HG03159 (cell line): ENCODE results near the gene FAM184B.
"Not testable (repeated sequence)": the region's sequence is repeated elsewhere in the genome, so short reads cannot be mapped to it uniquely, and the experiment has no call there.

Experiments used
- ATAC-seq: cut with Tn5 transposase; IDR thresholded peaks from one replicate; pipeline ENCODE4 v1.9.1; 2021; ENCODE audit warnings: mild to moderate bottlenecking, moderate library complexity; ENCODE audit not compliant: unreplicated experiment

Gene FAM184B

DNA sequence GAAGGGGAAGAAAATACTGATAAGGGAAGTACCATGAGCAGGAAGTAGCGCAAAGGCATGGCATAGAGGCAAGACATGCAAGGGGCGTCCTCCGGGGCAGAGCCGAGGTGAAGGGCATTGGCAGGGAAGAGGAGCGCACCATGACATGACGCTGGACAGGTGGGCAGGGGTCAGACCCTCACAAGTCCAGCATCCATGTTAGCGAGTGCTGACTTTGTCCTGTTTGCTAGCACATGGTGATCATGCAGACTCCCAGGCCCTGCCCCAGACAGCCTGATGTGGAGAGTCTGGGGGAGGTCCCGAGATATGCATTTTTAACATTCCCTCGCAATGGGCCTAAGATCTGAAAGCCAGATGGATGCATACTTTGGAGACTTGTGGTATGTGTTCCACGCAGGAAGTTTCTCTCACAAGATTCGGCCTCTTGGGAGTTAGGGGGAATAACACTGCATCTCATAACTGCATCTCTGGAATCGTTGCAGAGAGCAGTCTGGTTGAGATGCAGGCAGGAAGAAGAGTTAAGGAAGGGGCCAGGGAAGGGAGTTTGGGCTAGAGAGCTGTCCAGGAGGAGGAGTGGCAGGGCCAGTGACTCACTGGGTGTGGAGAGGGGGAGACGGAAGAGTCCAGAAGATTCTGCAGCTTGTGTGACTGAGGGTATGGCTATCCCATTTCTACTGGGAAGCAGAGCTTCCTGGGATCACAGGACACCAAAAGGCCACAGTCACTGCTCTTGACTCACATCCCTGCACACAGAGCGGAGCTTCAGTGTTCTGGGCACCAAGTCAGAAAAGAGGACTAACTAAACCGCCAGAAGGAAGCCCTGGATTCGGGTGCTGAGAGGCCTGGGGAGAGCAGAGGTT, 59.7 kb downstream of the FAM184B start:
- no peak for ATAC-seq

- ATAC-seq: no peak
These were observed 62.3 kb downstream of the FAM184B start for GRCh38 chr4:17719106-17719505.

DNA sequence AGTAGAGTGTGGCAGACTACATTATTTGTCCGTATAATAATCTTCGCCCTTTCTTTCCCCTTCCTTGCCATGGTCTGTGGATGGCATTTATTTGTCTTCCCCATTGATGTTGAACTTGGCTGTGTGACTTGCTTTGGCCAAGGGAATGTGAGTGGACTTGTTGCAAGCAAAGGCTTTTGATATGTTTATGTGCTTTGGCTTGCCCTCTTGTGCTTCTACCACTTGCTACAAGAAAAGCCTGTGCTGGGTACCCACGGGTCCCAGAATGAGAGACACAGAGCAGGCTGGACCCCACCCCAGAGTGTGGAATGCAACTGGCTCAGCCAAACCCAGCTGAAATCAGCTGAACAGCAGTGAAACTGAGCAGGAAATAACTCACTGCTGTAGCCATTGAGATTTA, 63.0 kb downstream of the FAM184B start:
- ATAC-seq: no peak

DNA sequence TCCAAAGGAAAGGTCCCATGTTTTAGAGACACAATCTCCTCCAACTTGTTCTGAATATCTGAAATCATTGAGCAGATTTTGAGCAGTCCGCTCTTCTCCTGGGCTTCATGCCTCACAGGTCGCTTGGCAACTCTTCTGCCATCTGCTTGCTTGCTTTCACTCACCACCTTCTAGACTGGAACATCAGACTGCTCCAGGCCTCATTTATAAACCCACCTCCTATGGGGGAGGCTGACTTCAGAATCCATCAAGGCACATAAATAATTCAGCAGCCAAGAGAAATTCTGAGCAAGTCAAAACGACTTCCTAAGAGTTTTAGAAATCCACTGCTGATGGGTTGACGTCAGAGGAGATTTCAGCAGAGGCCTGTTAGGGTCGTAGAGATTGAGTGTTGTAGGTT, 64.1 kb downstream of the FAM184B start:
- no peak for ATAC-seq

DNA sequence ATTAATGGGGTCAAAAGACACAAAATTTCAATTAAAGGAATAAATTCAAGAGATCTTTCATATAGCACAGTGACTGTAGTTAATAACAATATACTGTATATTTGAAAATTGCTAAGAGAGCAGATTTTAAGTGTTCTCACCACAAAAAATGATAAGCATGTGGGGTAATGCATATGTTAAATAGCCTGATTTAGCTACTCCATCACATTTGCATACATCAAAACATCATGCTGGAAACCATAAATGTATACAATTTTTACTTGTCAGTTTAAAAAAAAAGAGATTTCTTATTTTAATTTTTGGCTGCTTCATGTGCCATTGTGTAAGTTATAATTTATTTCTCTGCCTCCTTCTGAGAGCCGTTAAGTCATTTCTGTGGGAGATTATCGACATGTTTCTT, 65.9 kb downstream of the FAM184B start:
- ATAC-seq: no peak

GRCh38 chr4:17713779-17714178, 67.6 kb downstream of the FAM184B start:
- no peak for ATAC-seq

DNA sequence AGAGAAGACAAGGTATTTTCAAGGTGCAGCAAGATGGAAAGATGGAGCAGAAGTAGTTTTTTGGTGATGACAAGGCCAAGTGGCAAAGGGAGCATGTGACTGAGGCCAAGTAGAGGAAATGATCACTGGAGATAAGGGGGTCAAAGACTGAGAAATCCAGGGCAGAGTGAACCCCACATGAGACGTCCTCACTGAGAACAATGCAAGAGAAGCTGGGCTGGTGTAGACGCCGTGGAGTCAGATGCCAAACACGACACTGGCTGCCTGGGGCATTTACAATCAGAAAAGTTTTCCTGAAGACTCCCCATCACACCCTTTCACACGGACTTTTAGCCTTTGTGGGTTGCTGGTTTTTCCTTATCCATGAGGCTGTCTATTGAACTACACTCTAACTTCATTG, 69.3 kb downstream of the FAM184B start:
- ATAC-seq: no peak

DNA sequence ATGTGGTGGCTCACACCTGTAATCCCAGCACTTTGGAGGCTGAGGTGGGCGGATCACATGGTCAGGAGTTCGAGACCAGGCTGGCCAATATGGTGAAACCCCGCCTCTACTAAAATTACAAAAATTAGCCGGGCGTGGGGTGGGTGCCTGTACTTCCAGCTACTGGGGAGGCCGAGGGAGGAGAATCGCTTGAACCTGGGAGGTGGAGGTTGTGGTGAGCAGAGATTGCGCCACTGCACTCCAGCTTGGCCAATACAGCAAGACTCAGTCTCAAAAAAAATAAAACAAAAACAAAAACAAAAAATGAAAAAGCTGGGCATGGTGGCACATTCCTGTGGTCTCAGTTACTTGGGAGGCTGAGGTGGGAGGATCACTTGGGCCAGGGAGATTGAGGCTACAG, 70.2 kb downstream of the FAM184B start:
- not testable (repeated sequence) for ATAC-seq

GRCh38 chr4:17709763-17710068, 71.7 kb downstream of the FAM184B start:
- ATAC-seq: no peak

DNA sequence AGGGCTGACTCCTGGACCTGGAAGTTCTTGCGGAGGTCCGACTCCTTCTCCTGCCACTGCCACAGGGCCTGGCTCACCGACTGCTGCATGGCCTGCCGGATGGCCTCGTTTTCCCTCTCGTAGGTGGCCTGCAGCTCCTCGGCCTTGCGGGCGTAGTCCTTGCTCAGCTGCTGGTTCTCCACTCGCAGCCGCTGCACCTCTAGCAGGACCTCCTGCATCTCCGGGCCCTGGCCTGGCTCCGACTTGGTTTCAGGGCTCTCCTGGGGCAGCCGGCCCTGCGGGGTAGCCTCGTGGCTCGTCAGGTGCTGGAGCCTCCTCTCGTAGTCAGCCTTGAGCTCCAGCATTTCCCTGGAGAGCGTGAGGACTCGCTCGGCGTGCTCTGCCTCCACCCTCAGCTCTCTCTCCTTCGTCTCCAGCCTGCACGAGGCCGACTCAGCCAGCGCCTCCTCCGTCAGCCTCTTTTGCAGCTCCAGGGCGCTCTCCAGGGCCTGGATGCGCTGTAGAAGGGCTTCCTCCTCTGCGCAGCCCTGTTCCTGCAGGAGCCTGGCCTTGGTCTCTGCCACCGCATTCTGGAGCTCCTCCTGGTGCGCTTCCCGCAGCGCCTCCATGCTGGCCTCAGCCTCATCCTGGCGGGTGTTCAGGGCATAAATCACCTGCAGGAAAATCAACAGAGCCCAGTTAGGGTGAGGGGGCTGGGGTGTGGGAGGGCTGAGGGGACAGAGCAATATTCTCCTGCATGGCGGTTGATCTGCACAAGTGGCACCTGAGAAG, 72.2 kb downstream of the FAM184B start:
- ATAC-seq: no peak

DNA sequence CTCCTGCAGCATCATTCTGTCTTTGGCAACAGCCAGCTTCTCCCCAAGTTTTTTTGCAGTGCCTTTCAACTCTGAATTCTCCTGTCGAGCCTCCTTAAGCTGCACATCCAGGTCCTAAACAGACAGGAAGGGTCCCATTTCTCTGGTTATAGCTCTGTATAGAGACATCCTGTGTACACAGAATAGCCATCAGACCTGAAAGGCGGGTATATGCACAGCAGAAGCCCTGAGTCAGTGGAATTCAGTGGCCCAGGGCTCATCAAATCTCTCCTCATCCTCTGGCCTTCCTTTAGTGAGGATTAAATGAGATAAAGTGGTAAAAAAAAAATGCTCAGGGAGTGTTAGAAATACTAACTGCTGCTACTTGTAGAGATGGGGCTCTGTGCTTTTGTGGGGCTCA, 73.8 kb downstream of the FAM184B start:
- no peak for ATAC-seq

DNA sequence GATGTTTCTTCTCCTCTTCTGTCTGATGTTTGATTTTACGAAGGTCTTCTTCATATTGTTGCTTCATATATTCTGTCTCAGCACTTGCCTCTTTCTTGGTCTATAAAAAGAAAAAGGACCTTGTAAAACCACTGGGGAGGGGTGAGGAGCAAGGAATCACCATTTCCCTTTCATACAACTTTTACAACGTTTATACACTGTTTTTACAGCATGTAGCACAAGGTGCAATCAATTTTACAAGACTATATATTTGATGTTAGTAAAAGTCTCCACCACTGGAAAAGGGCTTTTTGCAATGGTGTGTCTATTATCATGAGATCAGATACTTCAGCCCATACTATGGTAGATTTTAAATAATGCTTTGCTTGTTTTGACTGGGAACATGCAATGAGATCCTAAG, 76.3 kb downstream of the FAM184B start:
- no peak for ATAC-seq

DNA sequence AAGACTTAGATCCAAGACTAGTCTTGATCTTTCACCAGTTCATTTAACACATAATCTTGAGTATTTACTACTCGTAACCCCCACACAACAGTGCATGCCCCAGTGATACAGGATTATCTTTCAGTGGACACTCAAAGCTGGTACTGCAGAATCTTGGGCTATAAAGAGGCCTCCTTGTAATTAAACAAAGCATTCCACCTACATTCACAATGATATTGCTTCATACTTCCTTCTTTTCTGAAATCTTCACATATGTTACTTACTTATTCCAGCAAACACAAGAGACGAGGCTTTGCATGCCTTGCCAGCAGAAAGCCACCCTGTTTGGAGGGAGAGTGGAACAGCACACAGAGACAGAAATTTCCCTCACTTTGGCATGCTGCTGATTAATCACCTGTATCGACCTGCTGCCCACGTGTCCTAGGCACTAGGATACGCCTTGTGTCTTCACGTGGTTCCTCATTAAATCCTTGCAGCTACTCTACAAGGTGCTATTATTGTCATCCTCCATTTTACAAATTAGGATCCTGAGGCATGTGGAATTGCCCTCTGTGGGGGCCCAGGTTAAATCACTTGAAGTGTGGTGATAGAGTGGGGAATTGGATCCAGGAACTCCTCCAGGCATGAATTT, 77.3 kb downstream of the FAM184B start:
- ATAC-seq: no peak

- ATAC-seq: no peak
These were observed 78.8 kb downstream of the FAM184B start for GRCh38 chr4:17702641-17703040.

DNA sequence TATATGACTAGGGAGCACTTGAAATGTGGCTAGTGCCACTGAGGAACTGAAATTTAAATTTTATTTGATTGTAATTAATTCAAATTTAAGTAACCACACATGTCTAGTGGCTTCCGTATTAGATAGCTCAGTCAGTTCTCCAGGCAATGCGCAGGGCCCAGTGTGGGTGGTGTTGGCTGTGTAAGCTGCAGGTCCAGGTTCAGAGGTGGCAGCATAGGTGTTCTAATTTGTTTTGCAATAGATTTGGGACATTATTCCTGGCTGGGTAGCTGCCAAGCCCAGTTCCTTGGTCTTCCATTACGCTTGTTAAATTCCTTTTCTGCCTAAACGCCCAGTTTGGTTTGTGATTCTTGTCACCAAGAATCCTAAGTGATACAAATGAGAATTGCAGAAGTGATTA, 79.5 kb downstream of the FAM184B start:
- no peak for ATAC-seq

DNA sequence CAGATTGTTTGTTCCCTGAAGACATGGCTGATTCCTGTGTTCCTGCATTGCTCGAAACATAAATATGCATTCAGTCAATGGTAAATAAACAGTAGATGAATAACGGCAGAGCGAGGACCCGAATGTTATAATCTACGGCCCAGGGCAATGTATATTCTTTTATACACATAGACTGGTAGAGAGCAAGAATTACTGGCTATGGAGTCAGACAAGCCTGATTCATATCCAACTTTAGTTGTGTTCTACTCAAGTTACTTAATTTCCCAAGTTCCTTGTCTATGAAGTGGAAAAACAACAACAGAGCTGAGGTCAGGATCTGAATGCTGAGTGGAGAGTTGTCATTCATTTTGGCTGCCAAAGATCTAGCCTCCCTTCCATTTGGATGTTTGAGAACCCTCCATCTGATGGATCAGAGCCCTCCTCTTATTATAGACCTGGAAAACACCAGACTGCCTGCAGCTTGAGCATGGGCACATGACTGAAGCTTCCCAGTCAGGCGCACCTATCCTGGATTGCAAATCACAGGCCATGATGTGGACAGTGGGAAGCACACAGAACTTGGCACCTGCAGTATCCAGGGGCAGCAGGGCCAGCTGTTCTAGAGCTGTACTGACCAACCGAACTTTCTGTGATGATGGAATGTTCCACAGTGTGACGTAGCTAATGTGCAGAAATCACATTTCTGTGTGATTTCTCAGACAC, 80.1 kb downstream of the FAM184B start:
- no peak for ATAC-seq

DNA sequence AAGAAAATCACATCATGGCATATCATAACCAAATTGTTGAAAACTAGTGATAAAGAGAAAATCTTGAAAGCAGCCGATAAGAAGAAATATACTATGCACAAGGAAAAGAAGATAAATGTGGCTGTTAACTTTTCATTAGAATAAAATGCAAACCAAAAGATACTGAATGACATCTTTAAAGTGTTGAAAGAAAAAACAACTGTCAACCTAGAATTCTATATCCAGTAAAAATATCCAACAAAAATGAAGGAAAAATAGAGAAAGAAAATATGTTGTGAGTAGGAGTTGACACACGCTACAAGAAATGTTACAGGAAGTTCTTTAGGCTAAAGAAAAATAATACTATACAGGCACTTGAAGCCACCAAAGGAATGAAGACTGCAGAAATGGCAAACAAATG, 82.0 kb downstream of the FAM184B start:
- no peak for ATAC-seq

DNA sequence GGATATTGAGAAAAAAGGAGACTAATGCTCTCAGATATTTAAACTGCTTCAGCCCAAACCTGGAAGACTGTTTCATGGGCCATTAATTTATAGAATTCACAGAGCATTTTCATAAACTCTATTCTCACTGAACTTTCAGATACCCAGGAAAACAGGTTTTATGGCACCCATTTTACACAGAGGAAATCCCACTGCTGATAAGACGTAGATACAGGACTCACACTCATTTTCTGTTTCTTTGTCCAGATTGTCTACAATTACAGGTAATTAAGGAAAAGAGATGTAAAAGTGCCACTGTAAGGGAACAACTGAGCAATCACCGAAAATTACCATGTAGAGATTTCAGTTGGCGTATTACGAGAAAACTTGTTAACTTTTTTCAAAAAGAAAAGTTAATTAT, 83.3 kb downstream of the FAM184B start:
- ATAC-seq: no peak

DNA sequence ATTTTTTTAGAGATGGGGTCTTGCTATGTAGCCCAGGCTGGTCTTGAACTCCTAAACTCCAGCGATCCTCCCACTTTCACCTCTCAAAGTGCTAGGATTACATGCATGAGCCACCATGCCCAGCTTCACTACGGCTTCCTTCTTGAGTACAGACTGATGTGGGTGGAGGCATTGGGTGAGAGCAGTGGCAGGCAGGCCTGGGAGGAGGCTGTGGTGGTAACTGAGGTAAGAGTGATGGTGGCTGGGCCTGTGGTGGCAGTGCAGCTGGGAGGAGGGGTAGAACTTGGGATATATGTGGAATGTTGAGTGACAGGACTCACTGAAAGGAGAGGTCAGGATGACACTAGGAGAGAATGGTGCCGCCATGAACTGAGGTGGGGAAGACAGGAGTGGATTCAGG, 86.1 kb downstream of the FAM184B start:
- no peak for ATAC-seq

DNA sequence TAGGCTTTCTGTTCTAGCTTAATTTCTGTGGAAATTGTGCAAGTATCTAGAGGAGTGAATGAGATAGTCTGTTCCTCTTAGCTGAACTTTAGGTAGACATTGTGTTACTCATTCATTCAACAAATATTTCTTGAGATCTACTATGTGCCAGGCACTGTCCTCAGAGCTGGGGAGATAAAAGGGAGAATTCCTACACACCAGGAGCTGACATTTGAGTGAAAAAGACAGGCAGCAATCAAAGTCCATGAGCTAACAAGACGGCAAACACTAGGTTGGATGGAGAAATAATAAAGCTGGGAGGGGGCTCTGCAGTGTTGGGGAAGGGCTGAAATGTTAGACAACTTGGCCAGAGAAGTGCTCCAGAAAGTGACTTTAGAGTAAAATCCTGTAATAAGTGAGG, 86.9 kb downstream of the FAM184B start:
- no peak for ATAC-seq

- ATAC-seq: no peak
These were observed 90.5 kb downstream of the FAM184B start for GRCh38 chr4:17690898-17691297.
